NCI-H187 treated with DMSO at 0.1 percent for 48 hours (cell line): ENCODE measurements around the gene SPTBN2.
A peak's percentile ranks its signal among the peaks of the same experiment; 100 is the strongest.

ENCODE experiments used
- DNase-seq: peaks from one replicate; lab custom pipeline; 2025; lab: John Stamatoyannopoulos, UW

SPTBN2 gene

GRCh38 chr11:66728693-66729385, at the start of gene SPTBN2:
Gene SPTBN2, minus strand, starts transcription at chr11:66729216. Its CDS starts 7,976 bp downstream, at chr11:66721240.
- no peak for DNase-seq

- no peak for DNase-seq
These were observed 39.8 kb upstream of the SPTBN2 start for GRCh38 chr11:66768818-66769217.

GRCh38 chr11:66768088-66768521, 39.1 kb upstream of the SPTBN2 start:
- DNase-seq = no peak

- no peak for DNase-seq
These were observed 38.6 kb upstream of the SPTBN2 start for GRCh38 chr11:66767666-66768065.

GRCh38 chr11:66766681-66767080, 37.7 kb upstream of the SPTBN2 start:
- no peak for DNase-seq

- DNase-seq = no peak
These were observed 33.1 kb upstream of the SPTBN2 start for GRCh38 chr11:66762088-66762487.

GRCh38 chr11:66752148-66752547, 23.1 kb upstream of the SPTBN2 start:
- DNase-seq = no peak

GRCh38 chr11:66749091-66749490, 20.1 kb upstream of the SPTBN2 start:
- no peak for DNase-seq

- no peak for DNase-seq
These were observed 18.5 kb upstream of the SPTBN2 start for GRCh38 chr11:66747480-66747879.

- no peak for DNase-seq
These were observed 16.6 kb upstream of the SPTBN2 start for GRCh38 chr11:66745356-66746235.

GRCh38 chr11:66744485-66745355, 15.7 kb upstream of the SPTBN2 start:
- DNase-seq = peak; percentile 20

GRCh38 chr11:66743271-66743968, 14.4 kb upstream of the SPTBN2 start:
- no peak for DNase-seq

- no peak for DNase-seq
These were observed 12.1 kb upstream of the SPTBN2 start for GRCh38 chr11:66741153-66741552.

- no peak for DNase-seq
These were observed 11.0 kb upstream of the SPTBN2 start for GRCh38 chr11:66739983-66740382.

GRCh38 chr11:66734215-66734614, 5.2 kb upstream of the SPTBN2 start:
- DNase-seq = no peak

- no peak for DNase-seq
These were observed 431 bp upstream of the SPTBN2 start for GRCh38 chr11:66729447-66729846.

- no peak for DNase-seq
These were observed 851 bp downstream of the SPTBN2 start for GRCh38 chr11:66728038-66728692.

GRCh38 chr11:66727282-66728037, 1.6 kb downstream of the SPTBN2 start:
- DNase-seq = no peak

- no peak for DNase-seq
These were observed 3.4 kb downstream of the SPTBN2 start for GRCh38 chr11:66725647-66726046.

- no peak for DNase-seq
These were observed 3.9 kb downstream of the SPTBN2 start for GRCh38 chr11:66725114-66725513.
